WI38 (cell line): ENCODE results near the gene FLNC.

Experiments
- H3K4me3 ChIP-seq: 2 replicates; pipeline ENCODE4 v1.5.1; 2011; ENCODE audit warnings: low read depth, mild to moderate bottlenecking, control low read depth, low read length
- TF ChIP-seq, protein P1 (sequence below): IDR thresholded peaks from 2 replicates; pipeline ENCODE4 v1.5.1; 2012; ENCODE audit warnings: low read depth, mild to moderate bottlenecking, control low read depth, low read length

The FLNC gene

GRCh38 chr7:128860158-128861073, 30.2 kb downstream of the FLNC start:
- TF ChIP-seq, protein P1, sequence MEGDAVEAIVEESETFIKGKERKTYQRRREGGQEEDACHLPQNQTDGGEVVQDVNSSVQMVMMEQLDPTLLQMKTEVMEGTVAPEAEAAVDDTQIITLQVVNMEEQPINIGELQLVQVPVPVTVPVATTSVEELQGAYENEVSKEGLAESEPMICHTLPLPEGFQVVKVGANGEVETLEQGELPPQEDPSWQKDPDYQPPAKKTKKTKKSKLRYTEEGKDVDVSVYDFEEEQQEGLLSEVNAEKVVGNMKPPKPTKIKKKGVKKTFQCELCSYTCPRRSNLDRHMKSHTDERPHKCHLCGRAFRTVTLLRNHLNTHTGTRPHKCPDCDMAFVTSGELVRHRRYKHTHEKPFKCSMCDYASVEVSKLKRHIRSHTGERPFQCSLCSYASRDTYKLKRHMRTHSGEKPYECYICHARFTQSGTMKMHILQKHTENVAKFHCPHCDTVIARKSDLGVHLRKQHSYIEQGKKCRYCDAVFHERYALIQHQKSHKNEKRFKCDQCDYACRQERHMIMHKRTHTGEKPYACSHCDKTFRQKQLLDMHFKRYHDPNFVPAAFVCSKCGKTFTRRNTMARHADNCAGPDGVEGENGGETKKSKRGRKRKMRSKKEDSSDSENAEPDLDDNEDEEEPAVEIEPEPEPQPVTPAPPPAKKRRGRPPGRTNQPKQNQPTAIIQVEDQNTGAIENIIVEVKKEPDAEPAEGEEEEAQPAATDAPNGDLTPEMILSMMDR: no peak
- H3K4me3 ChIP-seq: no peak overlapping the region

DNA sequence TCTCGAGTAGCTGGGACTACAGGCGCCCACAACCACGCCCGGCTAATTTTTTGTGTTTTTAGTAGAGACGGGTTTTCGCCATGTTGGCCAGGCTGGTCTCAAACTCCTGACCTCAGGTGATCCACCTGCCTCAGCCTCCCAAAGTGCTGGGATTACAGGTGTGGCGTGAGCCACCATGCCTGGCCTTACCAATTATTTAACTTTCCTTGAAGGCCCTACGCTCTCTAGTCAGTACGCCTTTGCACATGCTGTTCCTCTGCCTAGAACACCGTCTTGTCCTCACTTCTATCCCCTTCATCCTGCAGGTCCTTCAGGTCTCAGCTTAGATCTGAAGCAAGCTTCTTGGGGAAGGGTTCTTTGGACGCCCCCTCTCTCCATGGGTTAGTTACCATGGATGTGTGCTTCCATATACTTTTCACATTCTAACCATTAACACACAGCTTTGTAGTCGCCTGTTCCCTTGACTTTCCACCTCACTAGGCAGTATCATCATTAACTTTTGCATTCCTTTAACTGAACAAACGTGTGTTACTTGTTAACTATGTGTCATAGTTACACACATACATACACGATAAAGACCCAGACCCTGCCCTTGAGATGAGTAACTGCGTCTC, 31.9 kb downstream of the FLNC start:
- TF ChIP-seq, protein P1: no peak
- peak overlapping the region; percentile 95 for H3K4me3 ChIP-seq

GRCh38 chr7:128862571-128863432, 32.6 kb downstream of the FLNC start, which contains the start of gene ATP6V1F:
Gene ATP6V1F, plus strand, starts transcription at chr7:128862856. Its CDS starts 49 bp downstream, at chr7:128862905.
- TF ChIP-seq, protein P1: no peak
- H3K4me3 ChIP-seq: peak within 1 kb of the TSS; percentile 95

DNA sequence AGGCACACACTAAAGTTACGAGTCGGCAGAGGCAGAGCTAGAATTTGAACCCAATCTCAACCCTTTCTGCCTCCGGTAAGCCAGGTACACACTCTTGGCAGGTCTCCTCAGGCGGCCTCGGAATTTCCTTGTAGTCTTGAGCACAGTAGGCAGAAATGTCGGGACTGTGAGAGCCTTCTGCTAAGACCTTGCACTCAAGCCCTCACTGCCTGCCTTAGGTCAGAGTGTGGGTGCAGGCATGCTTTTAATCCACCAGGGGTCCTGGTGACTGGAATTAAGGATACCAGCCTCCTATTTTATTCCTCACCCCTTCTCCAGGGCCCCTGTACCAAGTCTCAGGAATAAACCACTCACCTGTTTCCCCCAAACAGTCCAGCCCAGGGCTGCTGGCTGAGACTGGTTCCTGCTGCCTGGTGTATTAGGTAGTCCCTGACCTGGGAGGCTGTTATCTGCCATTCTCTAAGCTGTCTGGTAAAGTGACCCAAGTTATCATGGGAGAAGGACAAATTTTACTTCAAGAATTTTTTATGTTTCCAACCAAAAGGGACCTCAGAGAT, 33.3 kb downstream of the FLNC start:
- TF ChIP-seq, protein P1: peak; percentile 50
- H3K4me3 ChIP-seq: peak overlapping the region; percentile 95

GRCh38 chr7:128865303-128865702, 35.1 kb downstream of the FLNC start:
- TF ChIP-seq, protein P1: no peak
- H3K4me3 ChIP-seq: no peak overlapping the region

- no peak overlapping the region for H3K4me3 ChIP-seq
- TF ChIP-seq, protein P1: no peak
Observed at GRCh38 chr7:128865996-128866877, 36.0 kb downstream of the FLNC start.
